RWPE2 (cell line): ENCODE measurements around the gene STAT3.
"Not testable (repeated sequence)": the region's sequence is repeated elsewhere in the genome, so short reads cannot be mapped to it uniquely, and the experiment has no call there.

ENCODE experiments used
- ATAC-seq: fragments of 200-7000 bp; cut with Tn5 transposase; 3 replicates; pipeline ENCODE4 v1.9.1; 2021; ENCODE audit warnings: low read depth
- DNase-seq: peaks from one replicate; pipeline ENCODE4 v3.0.0-alpha.2; 2020; ENCODE audit warnings: low spot score
- H3K27ac ChIP-seq: fragments of 450-650 bp; 2 replicates; pipeline ENCODE4 v1.5.1; 2017; ENCODE audit warnings: mild to moderate bottlenecking; ENCODE audit not compliant: poor library complexity, severe bottlenecking
- H3K27me3 ChIP-seq: fragments of 250-450 bp; sonication (Bioruptor Pico); 2 replicates; pipeline ENCODE4 v1.5.1; 2021; ENCODE audit warnings: mild to moderate bottlenecking, moderate library complexity; ENCODE audit not compliant: insufficient read depth, poor library complexity, severe bottlenecking
- H3K36me3 ChIP-seq: fragments of 250-450 bp; sonication (Bioruptor Pico); 2 replicates; pipeline ENCODE4 v1.5.1; 2020; ENCODE audit warnings: low read depth, mild to moderate bottlenecking, moderate library complexity
- H3K4me1 ChIP-seq: fragments of 250-450 bp; sonication (Bioruptor Pico); 2 replicates; pipeline ENCODE4 v1.5.1; 2021; ENCODE audit warnings: mild to moderate bottlenecking, moderate library complexity; ENCODE audit not compliant: insufficient read depth, poor library complexity, severe bottlenecking
- H3K4me3 ChIP-seq: fragments of 250-450 bp; sonication (Bioruptor Pico); 2 replicates; pipeline ENCODE4 v1.5.1; 2021; ENCODE audit warnings: mild to moderate bottlenecking, moderate library complexity; ENCODE audit not compliant: severe bottlenecking
- H3K9me3 ChIP-seq: fragments of 250-450 bp; sonication (Bioruptor Pico); 2 replicates; pipeline ENCODE4 v1.5.1; 2021; ENCODE audit warnings: mild to moderate bottlenecking, moderate library complexity; ENCODE audit not compliant: severe bottlenecking
- CTCF ChIP-seq: fragments of 450-650 bp; IDR thresholded peaks from one replicate; pipeline ENCODE4 v1.5.1; 2017; ENCODE audit warnings: mild to moderate bottlenecking, moderate library complexity; ENCODE audit not compliant: poor library complexity, severe bottlenecking

STAT3 gene

GRCh38 chr17:42308446-42308845, 79.8 kb downstream of the STAT3 start:
- DNase-seq (no peak), ATAC-seq (no peak)
- H3K4me1 ChIP-seq, result no peaks in the 10 kb centered on the region
- no peak overlapping the region for H3K27ac ChIP-seq
- H3K4me3 ChIP-seq, result no peak overlapping the region
- no peaks in the 10 kb centered on the region for H3K9me3 ChIP-seq
- TF ChIP-seq CTCF, result no peak
- H3K27me3 ChIP-seq, result no peaks in the 10 kb centered on the region
- H3K36me3 ChIP-seq, result no peaks in the 10 kb centered on the region

GRCh38 chr17:42307362-42307927, 80.8 kb downstream of the STAT3 start:
- Histone ChIP-seq H3K9me3 (no peaks in the 10 kb centered on the region), H3K4me1 (no peaks in the 10 kb centered on the region), H3K27me3 (no peaks in the 10 kb centered on the region), H3K27ac (no peak overlapping the region), H3K4me3 (no peak overlapping the region), H3K36me3 (no peaks in the 10 kb centered on the region)
- DNase-seq, result no peak
- TF ChIP-seq CTCF, result no peak
- no peak for ATAC-seq

- no peaks in the 10 kb centered on the region for H3K4me1 ChIP-seq
- no peak overlapping the region for H3K27ac ChIP-seq
- H3K9me3 ChIP-seq, result no peaks in the 10 kb centered on the region
- ATAC-seq (no peak), DNase-seq (no peak)
- no peaks in the 10 kb centered on the region for H3K36me3 ChIP-seq
- H3K27me3 ChIP-seq, result no peaks in the 10 kb centered on the region
- TF ChIP-seq CTCF, result no peak
- H3K4me3 ChIP-seq, result no peak overlapping the region
Measured at GRCh38 chr17:42306385-42306667, 81.9 kb downstream of the STAT3 start.

- Histone ChIP-seq H3K4me3 (no peak overlapping the region), H3K36me3 (no peaks in the 10 kb centered on the region), H3K9me3 (no peaks in the 10 kb centered on the region), H3K27me3 (no peaks in the 10 kb centered on the region), H3K4me1 (no peaks in the 10 kb centered on the region), H3K27ac (no peak overlapping the region)
- no peak for ATAC-seq
- no peak for TF ChIP-seq CTCF
- DNase-seq, result no peak
Measured at GRCh38 chr17:42305543-42306384, 82.5 kb downstream of the STAT3 start.

GRCh38 chr17:42305031-42305330, 83.3 kb downstream of the STAT3 start:
- H3K4me3 ChIP-seq, H3K27me3 ChIP-seq, H3K27ac ChIP-seq, H3K36me3 ChIP-seq, DNase-seq, ATAC-seq, H3K4me1 ChIP-seq, H3K9me3 ChIP-seq: not testable (repeated sequence)
